GM19452 (cell line): ENCODE data around the gene EIF4EBP3.
"Not testable (repeated sequence)": the region's sequence is repeated elsewhere in the genome, so short reads cannot be mapped to it uniquely, and the experiment has no call there.

Source experiments
- ATAC-seq: cut with Tn5 transposase; IDR thresholded peaks from one replicate; pipeline ENCODE4 v1.9.1; 2021; ENCODE audit not compliant: unreplicated experiment

Gene EIF4EBP3

GRCh38 chr5:140575309-140575708 lies 27.8 kb downstream of the EIF4EBP3 start:
- no peak for ATAC-seq

DNA sequence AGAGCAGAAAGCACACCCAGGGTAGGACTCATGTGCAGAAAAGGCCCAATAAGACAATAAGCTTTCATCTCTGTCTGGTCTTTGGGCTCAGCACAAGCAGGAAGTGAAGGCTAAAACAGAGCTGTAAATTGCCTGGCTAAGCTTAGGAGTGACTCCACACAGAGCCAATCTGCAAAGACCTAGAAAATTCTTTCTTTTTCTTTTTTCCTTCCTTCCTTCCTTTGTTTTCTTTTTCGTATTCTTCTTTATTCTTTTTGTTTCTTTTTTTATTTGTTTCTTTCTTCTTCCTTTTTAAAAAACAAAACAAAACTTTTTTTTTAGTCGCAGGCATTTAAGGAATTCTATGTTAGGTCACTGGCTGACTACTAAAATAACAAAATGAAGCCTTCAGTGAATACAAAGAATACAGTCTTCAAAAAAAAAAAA lies 29.3 kb downstream of the EIF4EBP3 start:
- ATAC-seq: no peak

- ATAC-seq: not testable (repeated sequence)
Observed at GRCh38 chr5:140579188-140579747, 31.8 kb downstream of the EIF4EBP3 start.

GRCh38 chr5:140587495-140587894 lies 40.0 kb downstream of the EIF4EBP3 start:
- no peak for ATAC-seq

GRCh38 chr5:140588311-140589070 lies 41.0 kb downstream of the EIF4EBP3 start:
- ATAC-seq: no peak

GRCh38 chr5:140590861-140591260 lies 43.4 kb downstream of the EIF4EBP3 start:
- no peak for ATAC-seq

DNA sequence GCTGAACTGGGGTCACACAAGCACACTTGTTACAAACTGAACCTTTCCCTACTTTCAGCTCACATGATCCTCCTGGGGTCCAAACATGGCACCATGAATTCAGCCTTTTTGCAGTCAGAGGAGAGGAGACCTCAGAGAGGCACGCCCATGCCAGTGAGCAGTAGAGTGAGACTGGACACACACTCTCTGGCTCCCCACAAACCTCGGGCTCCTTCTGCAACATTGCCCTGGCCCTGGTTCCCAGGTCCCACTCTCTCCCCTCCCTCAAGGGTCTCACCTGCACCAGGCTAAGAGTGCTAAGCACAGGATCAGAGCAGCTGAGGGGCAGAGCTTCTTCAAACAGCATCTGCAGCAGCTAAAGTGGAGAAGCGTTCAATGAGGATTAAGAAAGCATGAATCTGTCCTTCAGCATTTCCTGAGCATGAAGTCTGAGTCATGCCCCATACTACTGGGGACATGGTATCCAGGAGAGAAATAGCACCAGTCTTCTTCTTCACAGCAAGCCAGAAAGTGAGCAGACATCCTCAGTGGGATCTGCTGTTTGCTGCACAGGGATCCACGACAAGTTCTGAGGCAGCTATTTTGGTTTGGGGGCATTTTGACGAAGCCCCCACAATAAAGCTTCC lies 44.4 kb downstream of the EIF4EBP3 start:
- ATAC-seq: no peak

DNA sequence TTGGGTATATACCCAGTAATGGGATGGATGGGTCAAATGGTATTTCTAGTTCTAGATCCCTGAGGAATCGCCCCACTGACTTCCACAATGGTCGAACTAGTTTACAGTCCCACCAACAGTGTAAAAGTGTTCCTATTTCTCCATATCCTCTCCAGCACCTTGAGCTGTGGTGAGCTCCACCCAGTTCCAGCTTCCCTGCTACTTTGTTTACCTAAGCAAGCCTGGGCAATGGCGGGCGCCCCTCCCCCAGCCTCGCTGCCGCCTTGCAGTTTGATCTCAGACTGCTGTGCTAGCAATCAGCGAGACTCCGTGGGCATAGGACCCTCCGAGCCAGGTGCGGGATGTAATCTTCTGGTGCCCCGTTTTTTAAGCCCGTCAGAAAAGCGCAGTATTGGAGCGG lies 45.6 kb downstream of the EIF4EBP3 start:
- ATAC-seq: not testable (repeated sequence)

GRCh38 chr5:140594169-140594568 lies 46.7 kb downstream of the EIF4EBP3 start:
- ATAC-seq: no peak

GRCh38 chr5:140595538-140596300 lies 48.3 kb downstream of the EIF4EBP3 start:
- ATAC-seq: no peak

DNA sequence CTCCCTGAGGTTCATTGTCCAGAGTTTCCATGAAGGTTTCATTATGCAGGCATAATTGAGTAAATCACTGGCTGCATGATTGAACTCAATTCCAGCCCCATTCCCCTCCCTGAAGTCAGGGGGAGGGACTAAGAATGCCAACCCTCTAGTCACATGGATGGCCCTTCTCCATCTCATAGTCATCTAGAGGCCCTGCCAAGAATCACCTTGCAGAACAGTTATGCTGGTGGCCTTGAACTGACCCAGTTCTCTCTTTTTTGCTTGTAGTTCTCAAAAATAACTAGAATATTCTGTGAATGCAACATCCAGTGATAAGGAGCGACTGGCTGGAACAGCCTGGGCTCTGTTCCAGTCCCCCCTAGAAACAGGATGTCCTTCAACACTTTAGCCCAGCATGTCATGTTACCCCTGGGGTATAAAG lies 48.9 kb downstream of the EIF4EBP3 start:
- no peak for ATAC-seq

GRCh38 chr5:140598836-140599235 lies 51.4 kb downstream of the EIF4EBP3 start:
- no peak for ATAC-seq
